ENCODE data around the gene FGD5. TPM values are rescaled to one million over a fixed set of nuclear protein-coding genes. Genes with fewer than 3 reads are reported as not detected.

The FGD5 gene
- total RNA-seq, 1 donor from 2014 or later, result 112 TPM

DNA sequence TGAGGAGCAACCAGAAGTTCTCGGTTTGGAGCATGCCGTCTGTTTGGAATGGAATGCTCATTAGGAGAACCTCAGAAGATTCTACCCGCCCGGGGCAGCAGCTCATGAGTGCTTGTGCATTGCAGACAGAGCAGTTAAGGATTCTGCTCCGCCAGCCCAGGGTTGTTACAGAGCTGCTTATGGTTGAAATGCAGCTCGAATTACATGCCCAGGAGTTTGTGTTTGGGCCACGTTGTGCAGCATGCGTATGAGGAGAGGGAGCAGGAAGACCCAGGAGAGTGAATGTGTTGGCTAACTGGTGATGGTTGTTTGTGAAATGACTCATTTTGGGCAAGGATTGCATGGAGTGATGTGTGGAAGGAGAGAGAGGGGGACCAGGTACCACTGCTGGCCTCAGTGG lies 9.0 kb downstream of the FGD5 start:
- Histone ChIP-seq H3K9me3 (no peaks in the 10 kb centered on the region), H3K36me3 (no peaks in the 10 kb centered on the region), H3K4me1 (no peaks in the 10 kb centered on the region), H3K27ac (no peak overlapping the region), H3K4me3 (no peak overlapping the region), H3K27me3 (no peaks in the 10 kb centered on the region)
- no peak for DNase-seq (ENCODE audit: low spot score in 2 of 2)
- intact Hi-C loops (cut with DNase I), result no loop called here
- TF ChIP-seq, protein P1, sequence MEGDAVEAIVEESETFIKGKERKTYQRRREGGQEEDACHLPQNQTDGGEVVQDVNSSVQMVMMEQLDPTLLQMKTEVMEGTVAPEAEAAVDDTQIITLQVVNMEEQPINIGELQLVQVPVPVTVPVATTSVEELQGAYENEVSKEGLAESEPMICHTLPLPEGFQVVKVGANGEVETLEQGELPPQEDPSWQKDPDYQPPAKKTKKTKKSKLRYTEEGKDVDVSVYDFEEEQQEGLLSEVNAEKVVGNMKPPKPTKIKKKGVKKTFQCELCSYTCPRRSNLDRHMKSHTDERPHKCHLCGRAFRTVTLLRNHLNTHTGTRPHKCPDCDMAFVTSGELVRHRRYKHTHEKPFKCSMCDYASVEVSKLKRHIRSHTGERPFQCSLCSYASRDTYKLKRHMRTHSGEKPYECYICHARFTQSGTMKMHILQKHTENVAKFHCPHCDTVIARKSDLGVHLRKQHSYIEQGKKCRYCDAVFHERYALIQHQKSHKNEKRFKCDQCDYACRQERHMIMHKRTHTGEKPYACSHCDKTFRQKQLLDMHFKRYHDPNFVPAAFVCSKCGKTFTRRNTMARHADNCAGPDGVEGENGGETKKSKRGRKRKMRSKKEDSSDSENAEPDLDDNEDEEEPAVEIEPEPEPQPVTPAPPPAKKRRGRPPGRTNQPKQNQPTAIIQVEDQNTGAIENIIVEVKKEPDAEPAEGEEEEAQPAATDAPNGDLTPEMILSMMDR (IDR thresholded peaks at IDR 0.05), result no peak

DNA sequence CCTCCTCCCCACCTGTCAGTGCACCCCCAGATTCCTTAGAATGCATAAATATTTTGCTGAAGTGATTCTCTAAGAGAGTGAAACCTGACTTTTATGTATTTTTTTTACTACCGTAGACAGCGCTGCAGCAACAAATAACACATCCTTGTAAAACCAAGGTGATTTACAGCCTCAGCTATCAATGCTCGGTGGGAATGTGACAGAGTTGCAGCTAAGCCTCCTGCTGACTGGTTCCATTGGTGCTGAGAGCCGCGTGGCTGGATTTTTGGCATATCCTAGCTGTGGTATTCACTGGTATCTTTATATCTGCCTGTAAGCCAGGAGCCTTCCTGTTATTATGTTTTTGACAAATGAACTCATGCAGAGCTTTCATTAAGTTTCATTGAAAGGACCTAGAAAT lies 11.0 kb downstream of the FGD5 start:
- Histone ChIP-seq H3K4me3 (no peak overlapping the region), H3K9me3 (no peaks in the 10 kb centered on the region), H3K27ac (no peak overlapping the region), H3K4me1 (no peaks in the 10 kb centered on the region), H3K27me3 (no peaks in the 10 kb centered on the region), H3K36me3 (no peaks in the 10 kb centered on the region)
- TF ChIP-seq, protein P1 (IDR thresholded peaks at IDR 0.05), result no peak
- DNase-seq (ENCODE audit: low spot score in 2 of 2), result no peak
- intact Hi-C loops (cut with DNase I), result no loop called here

DNA sequence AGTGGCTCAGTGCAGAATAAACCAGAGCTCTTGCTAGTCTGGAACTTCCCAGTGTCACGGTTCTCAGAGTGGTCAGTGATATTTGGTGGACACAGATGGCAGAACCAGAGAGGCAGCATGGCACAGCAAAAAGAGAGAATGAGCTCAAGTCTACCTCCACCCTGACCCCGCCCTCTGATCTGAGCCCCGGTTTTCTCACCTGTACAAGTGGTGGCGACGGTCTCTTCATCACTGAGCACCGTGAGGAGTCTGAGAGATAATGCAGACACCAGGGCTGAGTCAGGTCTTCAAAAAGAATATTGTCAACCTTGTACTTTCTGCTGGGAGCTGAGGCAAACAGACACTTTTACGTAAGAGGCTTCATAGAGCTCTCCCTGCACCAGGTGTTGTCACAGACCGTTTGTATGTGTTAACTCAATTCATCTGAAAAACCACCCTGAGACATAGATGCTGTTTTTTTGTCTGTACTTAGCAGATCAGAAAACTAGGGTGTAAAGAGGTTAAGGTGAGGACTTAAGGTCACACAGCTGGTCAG lies 13.2 kb downstream of the FGD5 start:
- intact Hi-C loops (cut with DNase I), result no loop called here
- H3K4me3 ChIP-seq, result no peak overlapping the region
- H3K9me3 ChIP-seq, result no peaks in the 10 kb centered on the region
- no peaks in the 10 kb centered on the region for H3K4me1 ChIP-seq
- no peaks in the 10 kb centered on the region for H3K36me3 ChIP-seq
- TF ChIP-seq, protein P1 (IDR thresholded peaks at IDR 0.05), result no peak
- no peak overlapping the region for H3K27ac ChIP-seq
- no peaks in the 10 kb centered on the region for H3K27me3 ChIP-seq
- DNase-seq (ENCODE audit: low spot score in 2 of 2), result no peak

DNA sequence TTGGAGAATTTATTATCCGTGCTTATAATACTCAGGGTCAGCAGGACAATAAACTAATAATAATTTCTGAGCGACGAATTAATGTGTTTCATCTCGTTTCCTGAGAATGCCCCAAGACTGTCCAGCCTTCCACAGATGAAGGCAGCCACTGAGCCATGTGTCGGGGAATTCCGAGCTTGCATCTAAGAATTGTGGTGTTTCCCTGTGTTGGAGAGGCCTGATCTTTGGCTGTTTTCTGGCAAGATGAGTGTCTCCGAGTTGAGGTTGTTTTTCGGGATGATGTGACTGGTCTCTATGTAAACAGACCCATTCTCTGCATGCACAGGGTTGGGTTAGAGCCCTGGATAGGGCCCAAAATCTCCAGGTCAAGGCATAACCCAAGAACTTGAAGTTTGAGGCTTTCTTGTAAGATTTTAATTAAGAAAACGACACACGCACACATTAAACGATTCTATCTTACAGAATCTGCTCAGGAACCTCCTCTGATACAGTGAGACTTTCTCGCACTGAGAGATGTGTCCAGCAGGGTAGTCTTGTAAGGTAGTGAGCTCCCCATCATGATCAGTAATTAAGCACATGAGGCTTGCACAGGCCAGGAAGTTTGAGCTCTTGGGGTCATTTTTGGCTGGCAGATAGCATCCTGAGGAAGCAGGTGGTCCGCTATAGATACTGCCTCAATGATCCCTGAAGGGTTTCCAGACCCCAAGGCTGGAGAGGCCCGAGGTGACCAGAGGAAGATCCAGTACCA lies 14.4 kb downstream of the FGD5 start:
- DNase-seq (ENCODE audit: low spot score in 2 of 2), result no peak
- no peaks in the 10 kb centered on the region for H3K27me3 ChIP-seq
- TF ChIP-seq, protein P1 (IDR thresholded peaks at IDR 0.05), result no peak
- H3K27ac ChIP-seq, result no peak overlapping the region
- no peaks in the 10 kb centered on the region for H3K9me3 ChIP-seq
- no peaks in the 10 kb centered on the region for H3K4me1 ChIP-seq
- H3K4me3 ChIP-seq, result no peak overlapping the region
- intact Hi-C loops (cut with DNase I), result no loop called here
- H3K36me3 ChIP-seq, result no peaks in the 10 kb centered on the region

DNA sequence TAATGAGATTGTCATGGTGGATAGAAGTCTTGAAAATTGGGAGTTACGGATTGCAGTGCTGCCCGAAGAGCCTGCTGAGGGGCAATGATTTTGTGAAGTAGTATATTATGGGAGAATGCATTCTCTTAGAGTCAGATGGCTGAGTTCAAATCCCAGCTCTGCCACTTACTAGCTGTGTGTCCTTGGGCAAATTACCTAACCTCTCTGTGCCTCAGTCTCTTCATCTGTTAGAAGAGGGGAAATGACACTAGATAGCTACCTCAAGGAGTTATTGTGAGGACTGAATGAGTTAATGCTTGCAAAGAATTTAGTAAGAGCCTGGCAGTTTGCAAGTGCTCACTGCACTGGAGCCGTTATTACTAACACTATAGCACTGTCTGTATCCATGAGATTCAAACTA lies 15.4 kb downstream of the FGD5 start:
- H3K36me3 ChIP-seq, result no peaks in the 10 kb centered on the region
- intact Hi-C loops (cut with DNase I), result no loop called here
- H3K9me3 ChIP-seq, result no peaks in the 10 kb centered on the region
- H3K4me1 ChIP-seq, result no peaks in the 10 kb centered on the region
- H3K27ac ChIP-seq, result no peak overlapping the region
- TF ChIP-seq, protein P1 (IDR thresholded peaks at IDR 0.05), result no peak
- no peaks in the 10 kb centered on the region for H3K27me3 ChIP-seq
- DNase-seq (ENCODE audit: low spot score in 2 of 2), result no peak
- H3K4me3 ChIP-seq, result no peak overlapping the region

Measured in ascending aorta (tissue), 2 donors.